B cell (primary cell): Measurements from ENCODE around the gene TBR1. TPM values are rescaled to one million over a fixed set of nuclear protein-coding genes. Genes with fewer than 3 reads are reported as not detected.

Source experiments
- ATAC-seq: fragments of 200-7000 bp; cut with Tn5 transposase; one replicate; pipeline ENCODE4 v1.10.0; 2021; ENCODE audit warnings: low read depth, mild to moderate bottlenecking, moderate number of reproducible peaks, moderate library complexity
- CTCF ChIA-PET: fragments of 350-600 bp; sonication (Branson Sonifier 250); formaldehyde crosslinking; loops from one replicate; lab custom pipeline; 2021; ENCODE audit warnings: antibody characterized with exemption, inconsistent platforms; lab: Charles Lee
- POLR2A ChIA-PET: fragments of 350-600 bp; sonication (Branson Sonifier 250); formaldehyde crosslinking; loops from one replicate; lab custom pipeline; 2021; ENCODE audit warnings: antibody characterized with exemption; lab: Charles Lee
- DNase-seq: peaks from one replicate; pipeline ENCODE4 v3.0.0; 2013
- H2AFZ ChIP-seq: 2 replicates; pipeline ENCODE4 v1.6.1; 2012; ENCODE audit warnings: mild to moderate bottlenecking, low read depth, low read length; ENCODE audit not compliant: insufficient read depth, poor library complexity, severe bottlenecking
- H3K27ac ChIP-seq, 2 donors: 1 replicate in 1 of 2; 2 replicates in 1 of 2; pipeline ENCODE4 v1.5.1; 2012 to 2013; ENCODE audit warnings: low read length in 2 of 2, mild to moderate bottlenecking in 2 of 2, moderate library complexity in 1 of 2
- H3K27me3 ChIP-seq, 4 experiments: fragments of 200-600 bp in 1 of 4; sonication (generic) in 1 of 4; replicated peaks in 1 of 4; 1 replicate in 2 of 4; 2 replicates in 2 of 4; pipeline versions ENCODE4 v1.6.1 to v1.7.0; 2013 to 2016; ENCODE audit warnings: low read length in 3 of 4, mild to moderate bottlenecking in 2 of 4, mixed read lengths in 1 of 4, moderate library complexity in 1 of 4; ENCODE audit not compliant: insufficient read depth in 4 of 4, control insufficient read depth in 3 of 4; ENCODE audit errors: control extremely low read depth in 1 of 4
- H3K36me3 ChIP-seq, 2 experiments: replicated peaks in 1 of 2; 1 replicate in 1 of 2; 2 replicates in 1 of 2; pipeline versions ENCODE4 v1.6.1 to v1.7.1; 2013; ENCODE audit warnings: low read length in 1 of 2; ENCODE audit not compliant: insufficient read depth in 2 of 2, control insufficient read depth in 1 of 2; ENCODE audit errors: control extremely low read depth in 1 of 2, extremely low read depth in 1 of 2
- H3K4me1 ChIP-seq, 2 donors: fragments of 200-600 bp in 1 of 2; sonication (generic) in 1 of 2; 1 replicate in 1 of 2; 2 replicates in 1 of 2; pipeline versions ENCODE4 v1.5.1 to v1.6.1; 2013 to 2017; ENCODE audit warnings: low read length in 2 of 2; ENCODE audit not compliant: control insufficient read depth in 2 of 2, insufficient read depth in 2 of 2
- H3K4me2 ChIP-seq: replicated peaks from 2 replicates; pipeline ENCODE3; 2012; ENCODE audit warnings: mild to moderate bottlenecking, low read depth, low read length; ENCODE audit not compliant: poor library complexity, severe bottlenecking
- H3K4me3 ChIP-seq, 5 experiments: fragments of 200-600 bp in 1 of 5; sonication (generic) in 1 of 5; 1 replicate in 3 of 5; 2 replicates in 2 of 5; pipeline versions ENCODE4 v1.5.1 to v1.7.0; 2011 to 2016; ENCODE audit warnings: low read length in 4 of 5, mild to moderate bottlenecking in 4 of 5, low read depth in 2 of 5, control low read depth in 1 of 5, moderate library complexity in 1 of 5; ENCODE audit not compliant: insufficient read depth in 1 of 5; ENCODE audit errors: control extremely low read depth in 1 of 5, extremely low read depth in 1 of 5
- H3K79me2 ChIP-seq: fragments of 200-600 bp; sonication (generic); one replicate; pipeline ENCODE4 v1.6.0; 2016; ENCODE audit warnings: low read length; ENCODE audit not compliant: control insufficient read depth, insufficient read depth
- H3K9ac ChIP-seq: fragments of 200-600 bp; sonication (generic); 2 replicates; pipeline ENCODE4 v1.6.1; 2017; ENCODE audit warnings: mild to moderate bottlenecking, low read length, moderate library complexity
- H3K9me3 ChIP-seq, 3 donors: one replicate each; pipeline versions ENCODE4 v1.6.1 to v1.7.1; 2013; ENCODE audit warnings: low read length in 2 of 3; ENCODE audit not compliant: control insufficient read depth in 2 of 3, insufficient read depth in 1 of 3; ENCODE audit errors: control extremely low read depth in 1 of 3
- H4K20me1 ChIP-seq: 2 replicates; pipeline ENCODE4 v1.6.0; 2012; ENCODE audit warnings: mild to moderate bottlenecking, low read length; ENCODE audit not compliant: insufficient read depth, control insufficient read depth, poor library complexity, severe bottlenecking
- H3K27ac Mint-ChIP-seq: one replicate; pipeline ENCODE4 v1.8.0; 2021; ENCODE audit warnings: mixed read lengths
- H3K27me3 Mint-ChIP-seq: one replicate; pipeline ENCODE4 v1.8.0; 2021; ENCODE audit warnings: mixed read lengths
- H3K4me1 Mint-ChIP-seq: one replicate; pipeline ENCODE4 v1.8.0; 2021; ENCODE audit warnings: mixed read lengths
- H3K4me3 Mint-ChIP-seq: one replicate; pipeline ENCODE4 v1.8.0; 2021; ENCODE audit warnings: mixed read lengths
- H3K9me3 Mint-ChIP-seq: one replicate; pipeline ENCODE4 v1.8.0; 2022; ENCODE audit warnings: mixed read lengths; ENCODE audit not compliant: insufficient read depth
- EZH2 ChIP-seq: IDR thresholded peaks from 2 replicates; pipeline ENCODE4 v1.6.1; 2012; ENCODE audit warnings: borderline replicate concordance, low read depth, mild to moderate bottlenecking, moderate library complexity, low read length; ENCODE audit not compliant: insufficient read depth, poor library complexity, severe bottlenecking
- WGBS: methylation state at CpG from one replicate; pipeline ENCODE4 v1.1.5; 2013; ENCODE audit warnings: missing lambda C conversion rate; ENCODE audit not compliant: insufficient coverage; 5-methylcytosine and 5-hydroxymethylcytosine counted together
- intact Hi-C: fragments of 100-400 bp; cut with micrococcal nuclease; formaldehyde crosslinking; loops from one replicate; pipeline ENCODE4 v1.10.0; 2022
- polyA plus RNA-seq: library from polyadenylated mRNA; depleted of rRNA; stranded (reverse); fragments of >200 nt; gene quantifications from 2 replicates; pipeline ENCODE4 v1.2.3, GENCODE V29; 2012
- total RNA-seq, 2 donors: library from RNA; stranded (reverse); fragments of 120-200 nt in 1 of 2; gene quantifications; 1 replicate in 1 of 2; 2 replicates in 1 of 2; pipeline versions ENCODE4 v1.2.3 to v1.2.4, GENCODE V29; 2013 to 2022
- TF ChIP-seq, protein P1 (sequence below): fragments of 200-600 bp; IDR thresholded peaks from one replicate; pipeline ENCODE4 v1.8.0; 2022; ENCODE audit warnings: antibody characterized with exemption, mild to moderate bottlenecking

Gene TBR1
- total and polyA plus RNA-seq, 2 donors (not counting 1 experiment from before 2014, with no cell fraction given): not detected

GRCh38 chr2:161384864-161385263, 31.2 kb upstream of the TBR1 start:
- ChIA-PET POLR2A (no interaction called here), CTCF (no interaction called here)
- Histone ChIP-seq H3K4me1 (peaks cover 0 to 3% of the 10 kb centered on the region in 2 donors), H3K4me3 (no peak overlapping the region), H3K79me2 (no peaks in the 10 kb centered on the region), H4K20me1 (no peaks in the 10 kb centered on the region), H3K4me2 (no peak overlapping the region), H2AFZ (no peak overlapping the region), H3K9me3 (no peaks in the 10 kb centered on the region), H3K36me3 (peaks cover 0 to 2% of the 10 kb centered on the region in 2 experiments), H3K27ac (no peak overlapping the region), H3K27me3 (no peaks in the 10 kb centered on the region), H3K9ac (no peak overlapping the region)
- DNase-seq: no peak
- ATAC-seq: no peak
- Mint-ChIP-seq H3K9me3 (no peaks in the 10 kb centered on the region), H3K27me3 (no peaks in the 10 kb centered on the region), H3K4me1 (peaks cover 24% of the 10 kb centered on the region), H3K27ac (no peak overlapping the region), H3K4me3 (no peak overlapping the region)
- TF ChIP-seq, protein P1, sequence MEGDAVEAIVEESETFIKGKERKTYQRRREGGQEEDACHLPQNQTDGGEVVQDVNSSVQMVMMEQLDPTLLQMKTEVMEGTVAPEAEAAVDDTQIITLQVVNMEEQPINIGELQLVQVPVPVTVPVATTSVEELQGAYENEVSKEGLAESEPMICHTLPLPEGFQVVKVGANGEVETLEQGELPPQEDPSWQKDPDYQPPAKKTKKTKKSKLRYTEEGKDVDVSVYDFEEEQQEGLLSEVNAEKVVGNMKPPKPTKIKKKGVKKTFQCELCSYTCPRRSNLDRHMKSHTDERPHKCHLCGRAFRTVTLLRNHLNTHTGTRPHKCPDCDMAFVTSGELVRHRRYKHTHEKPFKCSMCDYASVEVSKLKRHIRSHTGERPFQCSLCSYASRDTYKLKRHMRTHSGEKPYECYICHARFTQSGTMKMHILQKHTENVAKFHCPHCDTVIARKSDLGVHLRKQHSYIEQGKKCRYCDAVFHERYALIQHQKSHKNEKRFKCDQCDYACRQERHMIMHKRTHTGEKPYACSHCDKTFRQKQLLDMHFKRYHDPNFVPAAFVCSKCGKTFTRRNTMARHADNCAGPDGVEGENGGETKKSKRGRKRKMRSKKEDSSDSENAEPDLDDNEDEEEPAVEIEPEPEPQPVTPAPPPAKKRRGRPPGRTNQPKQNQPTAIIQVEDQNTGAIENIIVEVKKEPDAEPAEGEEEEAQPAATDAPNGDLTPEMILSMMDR: no peak
- TF ChIP-seq EZH2: no peak
- intact Hi-C loops: no loop called here

DNA sequence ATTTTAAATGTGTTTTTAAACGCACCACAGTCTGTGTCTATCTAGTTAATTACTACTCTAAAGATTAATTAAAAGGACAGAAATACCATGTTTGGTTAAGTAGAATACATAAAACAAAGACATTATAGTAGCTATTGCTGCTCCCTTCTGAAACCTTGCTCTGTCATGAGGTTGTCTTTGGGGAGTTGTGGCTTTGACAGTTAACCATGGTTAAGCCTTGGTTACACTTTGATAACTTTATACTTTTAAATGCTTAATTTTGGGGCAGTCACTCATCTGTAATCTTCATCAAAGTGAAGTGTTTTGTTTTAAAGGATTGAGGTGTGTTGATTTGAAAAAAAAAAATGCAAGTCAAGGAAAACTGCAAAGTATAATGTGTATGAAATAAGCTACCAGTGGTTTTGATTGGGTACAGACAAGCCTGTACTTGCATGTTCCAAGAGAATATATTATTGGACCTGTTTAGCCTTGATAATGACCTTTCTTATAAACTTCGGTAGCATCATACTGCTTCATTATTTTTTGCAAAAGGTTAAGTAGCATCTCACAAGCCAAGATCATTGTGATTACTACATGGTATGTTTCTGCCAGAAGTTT, 29.8 kb upstream of the TBR1 start:
- no peak overlapping the region for H3K9ac ChIP-seq
- ChIA-PET POLR2A (no interaction called here), CTCF (no interaction called here)
- Mint-ChIP-seq H3K9me3 (no peaks in the 10 kb centered on the region), H3K4me3 (no peak overlapping the region), H3K27me3 (no peaks in the 10 kb centered on the region), H3K27ac (no peak overlapping the region), H3K4me1 (peaks cover 24% of the 10 kb centered on the region)
- DNase-seq (no peak), ATAC-seq (no peak)
- H3K27me3 ChIP-seq: no peaks in the 10 kb centered on the region
- peaks cover 0 to 3% of the 10 kb centered on the region in 2 donors for H3K4me1 ChIP-seq
- no peak for TF ChIP-seq EZH2
- TF ChIP-seq, protein P1: no peak
- no peaks in the 10 kb centered on the region for H3K36me3 ChIP-seq
- no peak overlapping the region for H3K4me2 ChIP-seq
- intact Hi-C loops: no loop called here
- WGBS: no CpG with 5 or more reads among the region's 2 CpGs
- no peak overlapping the region for H2AFZ ChIP-seq
- no peak overlapping the region for H3K27ac ChIP-seq
- no peaks in the 10 kb centered on the region for H3K9me3 ChIP-seq
- no peaks in the 10 kb centered on the region for H4K20me1 ChIP-seq
- no peaks in the 10 kb centered on the region for H3K79me2 ChIP-seq
- no peak overlapping the region for H3K4me3 ChIP-seq
